HG02852 (cell line): Measurements from ENCODE around the gene CTDNEP1.
A peak's percentile ranks its signal among the peaks of the same experiment; 100 is the strongest.

Source experiments
- ATAC-seq: cut with Tn5 transposase; IDR thresholded peaks from one replicate; pipeline ENCODE4 v1.9.1; 2021; ENCODE audit warnings: mild to moderate bottlenecking, moderate library complexity; ENCODE audit not compliant: unreplicated experiment

The CTDNEP1 gene

DNA sequence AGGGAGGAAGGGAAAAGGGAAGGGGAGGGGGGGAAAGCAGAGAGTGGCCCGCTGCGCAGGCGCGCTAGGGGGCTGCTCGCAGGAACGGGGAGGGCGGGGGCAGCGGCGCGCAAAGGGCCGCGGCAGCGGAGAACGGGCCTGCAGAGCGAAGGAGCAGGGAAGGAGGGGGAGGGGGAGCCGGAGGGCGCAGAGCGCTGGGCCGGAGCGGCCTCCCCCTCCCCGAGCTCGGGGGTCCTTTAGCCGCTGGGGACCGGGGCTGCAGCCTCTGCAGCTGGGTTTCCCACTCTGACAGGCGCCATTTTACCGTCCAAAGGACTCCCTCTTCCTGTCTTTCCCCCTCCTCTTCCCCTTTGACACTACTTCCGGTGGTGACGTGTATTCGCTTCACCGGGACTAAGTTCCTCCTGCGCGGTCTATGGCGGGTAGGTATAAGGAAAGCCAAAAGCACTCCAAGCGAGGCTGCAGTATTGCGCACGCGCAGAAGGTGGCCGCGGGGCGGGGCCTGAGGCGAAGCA, at the start of gene CTDNEP1:
TSS of gene CTDNEP1 (minus strand) at position 74 of the 515 bp plus-strand sequence. CDS start 438 bp downstream, outside the sequence.
- peak; percentile 82 for ATAC-seq

- ATAC-seq: no peak
Observed at GRCh38 chr17:7296189-7296861, 44.8 kb upstream of the CTDNEP1 start.

DNA sequence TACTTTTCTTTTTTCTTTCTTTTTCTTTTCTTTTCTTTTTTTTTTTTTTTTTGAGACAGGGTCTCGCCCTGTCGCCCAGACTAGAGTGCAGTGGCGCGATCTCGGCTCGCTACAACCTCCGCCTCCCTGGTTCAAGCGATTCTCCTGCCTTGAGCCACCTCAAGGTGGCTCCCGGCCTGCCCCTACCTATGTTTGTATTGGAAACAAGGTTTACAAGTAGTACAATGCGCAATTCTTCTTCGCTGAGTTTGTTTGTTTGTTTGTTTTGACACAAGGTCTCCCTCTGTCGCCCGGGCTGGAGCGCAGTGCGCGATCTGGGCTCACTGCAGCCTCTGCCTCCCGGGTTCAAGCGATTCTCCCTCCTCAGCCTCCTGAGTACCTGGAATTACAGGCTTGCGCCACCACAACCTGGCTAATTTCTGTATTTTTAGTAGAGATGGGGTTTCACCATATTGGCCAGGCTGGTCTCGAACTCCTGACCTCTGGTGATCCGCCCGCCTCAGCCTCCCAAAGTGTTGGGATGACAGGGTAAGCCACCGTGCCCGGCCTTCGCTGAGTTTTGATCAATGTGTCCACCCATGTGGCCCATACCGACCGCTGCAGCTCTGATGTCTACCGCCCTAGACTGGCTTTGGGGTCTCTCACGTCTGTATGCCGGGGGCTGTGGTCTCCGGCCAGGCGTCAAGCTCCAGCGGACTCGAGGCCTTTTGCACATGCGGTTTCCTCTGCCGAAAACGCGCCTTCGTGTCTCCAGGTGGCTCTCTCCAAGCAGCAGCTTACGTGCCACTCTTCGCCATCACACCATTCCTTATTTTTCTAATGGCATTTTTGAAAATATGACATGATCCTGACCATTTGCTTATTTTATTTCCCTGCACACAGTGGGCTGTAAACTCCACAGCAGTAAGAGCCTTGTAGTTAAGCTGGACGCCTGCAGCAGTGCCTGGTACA, 44.0 kb upstream of the CTDNEP1 start:
- ATAC-seq: no peak

GRCh38 chr17:7294614-7295153, 43.1 kb upstream of the CTDNEP1 start, which contains the start of gene YBX2:
Gene YBX2 (minus strand): TSS chr17:7294639. CDS start chr17:7294500, 139 bp downstream.
- ATAC-seq: no peak

DNA sequence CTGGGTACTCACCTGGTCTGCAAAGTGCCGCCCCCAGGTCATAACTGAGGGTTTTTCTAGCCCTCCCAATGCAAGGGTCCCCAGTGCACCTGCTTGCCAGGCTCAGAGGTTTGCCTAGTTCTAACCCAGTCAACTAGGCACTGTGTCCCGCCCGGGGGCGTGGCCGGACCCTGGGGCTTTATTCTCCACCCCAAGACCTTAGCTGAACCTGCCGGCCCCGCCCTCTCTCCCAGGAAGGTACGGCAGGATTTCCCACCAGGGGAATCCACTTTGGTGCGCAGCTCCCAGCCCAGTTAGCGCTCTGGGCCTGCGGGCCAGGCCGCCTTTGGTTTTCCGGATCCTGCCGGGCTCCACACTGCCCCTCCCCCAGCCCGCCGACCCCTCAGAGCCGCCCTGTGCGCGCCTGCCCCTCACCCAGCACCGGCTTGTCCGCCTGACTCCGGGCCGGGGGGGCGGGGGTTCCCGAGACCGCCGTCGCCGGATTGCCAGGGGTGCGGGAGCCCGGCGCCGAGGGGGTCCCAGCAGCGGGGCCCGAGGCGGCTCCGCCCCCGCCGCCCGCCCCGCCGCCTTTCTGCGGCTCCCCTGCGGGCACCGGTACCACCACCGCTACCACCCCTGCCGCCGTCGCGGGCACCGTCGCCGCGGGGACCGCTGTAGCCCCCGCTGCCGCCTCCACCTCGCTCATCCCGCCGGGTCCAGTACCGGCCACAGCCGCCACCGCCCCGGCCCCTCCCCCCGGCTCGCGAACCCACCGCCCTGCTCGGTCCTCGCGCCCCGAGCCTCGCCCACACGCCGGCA, 42.5 kb upstream of the CTDNEP1 start:
- no peak for ATAC-seq

DNA sequence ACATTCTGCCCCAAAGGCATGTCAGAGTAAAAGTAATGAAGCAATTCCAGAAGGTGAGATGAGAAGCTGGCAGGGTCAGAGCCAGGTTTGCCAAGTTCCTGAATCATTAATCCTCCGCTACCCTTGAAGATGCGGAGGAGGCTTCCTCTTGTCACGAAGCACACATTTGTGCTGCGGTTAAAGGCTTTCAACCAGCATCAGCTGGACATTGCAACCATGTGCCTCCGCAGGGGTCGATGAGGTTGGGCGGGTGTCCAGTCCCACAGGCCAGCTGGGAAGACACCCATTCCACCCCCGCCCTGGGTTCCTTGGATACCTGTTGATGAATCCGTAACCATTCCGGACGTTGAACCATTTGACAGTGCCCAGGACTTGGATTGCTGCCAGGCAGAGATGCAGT, 41.6 kb upstream of the CTDNEP1 start:
- ATAC-seq: no peak

- ATAC-seq: no peak
Observed at GRCh38 chr17:7292729-7293128, 41.2 kb upstream of the CTDNEP1 start.

DNA sequence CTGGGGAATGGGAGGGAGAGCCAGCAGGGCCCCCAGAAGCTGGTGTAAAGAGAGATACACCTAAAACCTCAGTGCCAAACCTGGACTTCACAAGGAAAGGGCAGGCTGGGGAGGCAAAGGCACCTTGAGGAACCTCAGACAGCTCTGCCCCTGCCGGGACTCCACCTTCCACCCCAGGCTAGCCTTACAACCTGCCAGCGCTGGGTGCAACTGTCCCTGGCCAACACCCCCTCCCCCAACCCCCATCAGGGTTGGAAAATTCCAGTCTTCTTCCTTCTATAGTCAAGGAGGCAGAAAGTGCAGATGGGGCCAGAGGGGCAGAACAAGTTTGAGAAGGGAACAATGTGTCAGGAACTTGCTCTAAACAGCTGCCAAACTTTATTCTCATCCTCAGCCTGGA, 40.7 kb upstream of the CTDNEP1 start:
- no peak for ATAC-seq

GRCh38 chr17:7290685-7291084, 39.2 kb upstream of the CTDNEP1 start:
- ATAC-seq: no peak

DNA sequence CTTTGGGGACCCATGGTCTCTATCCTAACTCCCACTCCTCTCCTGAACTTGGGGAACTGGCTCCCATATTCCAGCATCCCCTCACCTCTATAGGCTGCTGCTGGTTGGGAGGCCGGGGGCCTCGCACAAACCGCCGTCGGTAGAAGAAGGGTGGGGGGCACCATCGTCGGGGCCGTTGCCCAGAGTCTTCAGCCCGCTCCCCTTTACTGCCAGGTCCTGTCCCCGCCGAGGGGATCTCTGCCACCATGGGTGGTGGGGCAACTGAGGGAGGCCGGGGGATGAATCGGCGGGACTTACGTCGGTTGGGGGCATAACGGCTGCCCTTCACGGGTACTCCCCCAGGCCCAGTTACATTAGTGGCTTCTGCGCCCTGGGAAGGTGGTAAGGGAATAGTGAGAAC, 38.6 kb upstream of the CTDNEP1 start:
- no peak for ATAC-seq

- ATAC-seq: no peak
Observed at GRCh38 chr17:7289256-7290032, 37.9 kb upstream of the CTDNEP1 start.

- ATAC-seq: no peak
Observed at GRCh38 chr17:7285679-7286078, 34.1 kb upstream of the CTDNEP1 start.

GRCh38 chr17:7284911-7285310, 33.4 kb upstream of the CTDNEP1 start:
- no peak for ATAC-seq

- no peak for ATAC-seq
Observed at GRCh38 chr17:7283471-7284216, 32.1 kb upstream of the CTDNEP1 start.

DNA sequence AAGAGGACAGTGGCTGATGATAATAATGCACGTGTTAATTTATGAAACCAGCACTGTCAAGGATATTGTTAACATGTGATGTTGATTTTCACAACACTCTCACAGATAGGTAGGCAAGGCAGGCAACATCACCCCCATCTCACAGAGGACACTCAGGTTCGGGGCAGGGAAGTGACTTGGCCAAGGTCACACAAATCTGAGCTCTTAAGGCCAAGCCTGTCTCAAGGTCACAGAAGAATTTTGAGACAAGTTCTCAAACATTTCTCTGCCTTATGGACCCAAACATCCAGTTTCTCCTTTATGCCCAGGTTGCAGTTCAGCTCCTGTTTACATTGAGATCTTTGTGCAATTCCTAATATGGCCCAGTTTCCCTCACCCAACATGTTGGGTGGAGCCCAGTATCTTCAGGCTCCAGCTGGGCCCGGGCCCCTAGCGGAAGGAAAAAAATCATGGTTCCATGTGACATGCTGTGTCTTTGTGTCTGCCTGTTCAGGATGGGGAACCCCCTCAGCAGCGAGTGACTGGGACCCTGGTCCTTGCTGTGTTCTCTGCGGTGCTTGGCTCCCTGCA, 31.3 kb upstream of the CTDNEP1 start:
- no peak for ATAC-seq

DNA sequence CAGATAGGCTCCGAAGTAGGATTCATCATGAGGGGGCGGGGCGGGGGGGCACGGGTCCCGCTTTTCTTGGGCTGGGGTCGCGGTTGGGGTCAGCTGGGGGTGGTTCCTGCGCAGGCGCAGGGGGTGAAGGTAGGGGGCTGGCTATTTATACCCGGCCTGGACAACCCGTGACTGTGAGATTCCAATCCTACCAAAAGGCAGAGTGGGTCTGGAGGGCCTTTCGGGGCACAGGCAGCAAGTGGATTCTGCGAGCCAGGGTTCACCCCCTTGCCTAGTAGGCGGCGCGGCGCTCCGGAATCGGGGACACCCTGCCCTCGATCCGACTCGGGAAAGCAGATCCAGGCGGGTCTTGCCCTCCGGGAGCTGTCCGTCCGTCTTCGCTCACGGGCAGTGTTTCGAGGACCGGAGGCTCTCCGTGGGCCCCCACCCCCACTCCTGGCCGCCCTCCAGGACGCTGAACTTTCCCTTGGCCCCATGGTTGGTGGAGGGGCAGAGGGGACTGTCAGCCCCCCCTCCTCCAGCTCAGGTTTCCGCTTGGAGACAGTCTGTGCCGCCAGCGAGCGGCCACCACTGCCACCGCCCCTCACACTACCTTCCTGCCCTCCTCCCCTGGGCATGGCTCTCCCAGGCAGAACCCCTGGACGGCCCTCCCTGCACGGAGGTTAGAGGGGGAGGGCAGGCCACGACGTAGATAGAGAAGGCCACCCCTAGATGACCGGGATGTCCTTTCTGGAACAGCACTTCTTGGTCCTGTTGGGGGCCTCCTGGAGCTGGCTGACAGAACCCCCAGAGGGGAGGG, 30.6 kb upstream of the CTDNEP1 start:
- no peak for ATAC-seq

GRCh38 chr17:7281074-7281952, 29.8 kb upstream of the CTDNEP1 start, which contains the start of gene SLC2A4:
Gene SLC2A4 (plus strand): TSS chr17:7281718. CDS start chr17:7281935, 217 bp downstream.
- ATAC-seq: peak; percentile 70
